ACC112 (cell line): ENCODE results near the gene NSD2.
"Not testable (repeated sequence)": the region's sequence is repeated elsewhere in the genome, so short reads cannot be mapped to it uniquely, and the experiment has no call there.

Experiments used
- H2AFZ ChIP-seq: fragments of 200-600 bp; sonication (generic); one replicate; pipeline ENCODE4 v1.6.0; 2017; ENCODE audit warnings: antibody characterized with exemption, low read length; ENCODE audit not compliant: unreplicated experiment
- H3K27ac ChIP-seq: fragments of 200-600 bp; sonication (generic); 2 replicates; pipeline ENCODE4 v1.5.1; 2014; ENCODE audit warnings: low read depth, mild to moderate bottlenecking, antibody characterized with exemption, low read length, moderate library complexity
- H3K27me3 ChIP-seq: fragments of 200-600 bp; sonication (generic); 2 replicates; pipeline ENCODE4 v1.6.1; 2014; ENCODE audit warnings: mild to moderate bottlenecking, antibody characterized with exemption, low read length, moderate library complexity, mixed read lengths; ENCODE audit not compliant: insufficient read depth
- H3K36me3 ChIP-seq: fragments of 200-600 bp; sonication (generic); 2 replicates; pipeline ENCODE4 v1.6.1; 2016; ENCODE audit warnings: mild to moderate bottlenecking, antibody characterized with exemption, low read length, moderate library complexity, mixed read lengths; ENCODE audit not compliant: insufficient read depth
- H3K4me1 ChIP-seq: fragments of 200-600 bp; sonication (generic); one replicate; pipeline ENCODE4 v1.6.1; 2016; ENCODE audit warnings: low read length, mixed read lengths; ENCODE audit not compliant: insufficient read depth, unreplicated experiment, control insufficient read depth
- H3K4me3 ChIP-seq: fragments of 200-600 bp; sonication (generic); 2 replicates; pipeline ENCODE4 v1.5.1; 2014; ENCODE audit warnings: mild to moderate bottlenecking, low read depth, low read length
- H3K79me2 ChIP-seq: fragments of 200-600 bp; sonication (generic); one replicate; pipeline ENCODE4 v1.6.0; 2016; ENCODE audit warnings: low read length; ENCODE audit not compliant: control insufficient read depth, unreplicated experiment, insufficient read depth

The NSD2 gene

DNA sequence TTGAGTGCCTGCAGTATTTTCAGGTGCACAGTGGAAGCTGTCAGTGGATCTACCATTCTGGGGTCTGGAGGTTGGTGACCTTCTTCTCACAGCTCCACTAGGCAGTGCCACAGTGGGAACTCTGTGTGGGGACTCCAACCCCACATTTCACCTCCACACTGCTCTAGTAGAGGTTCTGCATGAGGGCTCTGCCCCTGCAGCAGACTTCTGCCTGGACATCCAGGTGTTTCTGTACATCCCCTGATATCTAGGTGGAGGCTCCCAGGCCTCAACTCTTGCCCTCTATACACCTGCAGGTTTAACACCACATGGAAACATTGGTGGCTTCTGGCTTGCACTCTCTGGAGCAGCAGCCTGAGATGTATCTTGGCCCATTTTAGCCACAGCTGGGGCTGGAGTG is 154.6 kb downstream of the NSD2 start:
- H3K4me1 ChIP-seq, result no peaks in the 10 kb centered on the region
- H3K79me2 ChIP-seq, result no peaks in the 10 kb centered on the region
- no peak overlapping the region for H2AFZ ChIP-seq

DNA sequence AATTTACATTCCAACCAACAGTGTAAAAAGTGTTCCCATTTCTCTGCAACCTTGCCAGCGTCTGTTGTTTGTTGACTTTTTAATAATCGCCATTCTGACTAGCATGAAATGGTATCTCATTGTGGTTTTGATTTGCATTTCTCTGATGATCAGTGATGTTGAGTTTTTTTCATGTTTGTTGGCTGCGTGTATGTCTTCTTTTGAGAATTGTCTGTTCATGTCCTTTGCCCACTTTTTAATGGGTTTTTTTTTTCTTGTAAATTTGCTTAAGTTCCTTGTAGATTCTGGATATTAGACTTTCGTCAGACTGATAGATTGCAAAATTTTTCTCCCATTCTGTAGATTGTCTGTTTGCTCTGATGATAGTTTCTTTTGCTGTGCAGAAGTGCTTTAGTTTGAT is 155.9 kb downstream of the NSD2 start:
- not testable (repeated sequence) for H3K4me1 ChIP-seq, H3K4me3 ChIP-seq, H2AFZ ChIP-seq, H3K79me2 ChIP-seq, H3K27ac ChIP-seq, H3K36me3 ChIP-seq
- peaks cover 42% of the 10 kb centered on the region for H3K27me3 ChIP-seq

More for the DNA sequence above, 154.6 kb downstream of the NSD2 start:
- peaks cover 42% of the 10 kb centered on the region for H3K27me3 ChIP-seq
- no peak overlapping the region for H3K27ac ChIP-seq
- no peak overlapping the region for H3K4me3 ChIP-seq
- no peaks in the 10 kb centered on the region for H3K36me3 ChIP-seq

GRCh38 chr4:2031161-2031560 is 160.0 kb downstream of the NSD2 start:
- H3K79me2 ChIP-seq, H3K27ac ChIP-seq: not testable (repeated sequence)
- H3K27me3 ChIP-seq, result peaks cover 50% of the 10 kb centered on the region

More at GRCh38 chr4:2031161-2031560, 160.0 kb downstream of the NSD2 start:
- H3K4me1 ChIP-seq, H3K36me3 ChIP-seq, H2AFZ ChIP-seq, H3K4me3 ChIP-seq: not testable (repeated sequence)
